Measurements from ENCODE around the gene RPL7L1.
"Not testable (repeated sequence)": the region's sequence is repeated elsewhere in the genome, so short reads cannot be mapped to it uniquely, and the experiment has no call there.

The RPL7L1 gene

DNA sequence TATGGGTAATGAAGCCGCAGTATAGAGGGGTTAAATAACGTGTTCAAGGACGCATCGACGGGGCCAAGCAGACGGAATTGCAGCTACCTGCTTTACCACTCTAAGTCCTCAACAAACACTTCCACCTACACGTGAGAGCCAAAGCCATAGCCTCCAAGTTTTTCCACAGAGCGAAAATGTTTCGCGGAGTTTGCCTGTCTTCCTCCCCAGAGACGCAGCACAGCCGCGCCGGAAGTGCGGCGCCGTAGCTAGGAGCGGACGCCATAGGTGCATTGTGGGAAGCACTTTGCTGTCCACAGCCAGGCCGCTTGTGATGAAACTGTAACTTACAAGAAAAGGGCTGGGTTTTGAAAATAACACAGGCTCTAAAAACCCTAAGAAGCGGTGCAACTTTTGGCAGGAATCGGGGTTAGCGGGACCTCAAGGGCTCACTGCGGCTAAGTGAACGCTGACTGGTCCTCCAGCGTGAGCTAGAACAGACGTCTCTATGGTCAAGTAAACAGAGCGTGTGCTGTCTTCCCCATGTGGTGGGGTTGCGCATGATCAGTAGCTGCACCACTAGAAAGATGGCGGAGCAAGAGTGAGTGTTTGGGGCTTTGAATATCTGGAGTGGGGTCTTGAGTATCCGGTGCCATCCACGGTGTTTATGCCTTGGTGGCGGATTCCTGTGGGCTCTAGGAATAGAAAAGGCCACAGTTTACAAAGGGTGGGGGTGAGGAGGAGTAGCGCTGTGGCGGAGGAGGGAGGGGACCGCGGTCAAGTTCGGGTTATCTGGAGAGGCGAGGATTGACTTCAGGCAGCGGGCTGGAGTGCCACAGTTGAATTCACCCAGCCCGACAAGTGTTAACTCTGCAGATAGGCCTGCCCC, at the start of gene RPL7L1:
Gene RPL7L1, plus strand, starts transcription at position 245 of the 868 bp plus-strand sequence. Its CDS starts 295 bp downstream, at position 540.
- DNase-seq: peak; percentile 97

DNA sequence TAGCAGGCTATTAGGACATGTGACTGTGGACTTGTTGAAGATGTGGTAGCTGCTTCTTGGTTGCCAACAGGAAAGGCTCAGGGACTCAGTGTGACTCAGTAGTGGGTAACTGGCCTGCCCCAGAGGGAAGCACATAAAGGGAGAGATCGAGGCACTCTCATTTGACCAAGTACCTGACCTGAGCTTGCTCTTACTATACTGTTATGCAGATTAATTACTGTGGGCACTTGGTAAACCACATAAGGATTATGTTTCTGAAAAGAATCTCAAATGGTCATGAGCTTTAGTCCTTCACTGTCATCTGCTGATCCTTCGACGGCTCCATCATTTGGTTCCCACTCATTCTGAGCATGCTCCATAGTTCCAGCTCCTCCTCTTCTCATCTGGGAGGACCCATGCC, 48.2 kb upstream of the RPL7L1 start:
- no peak for DNase-seq

- DNase-seq: no peak
Measured at GRCh38 chr6:42834056-42834455, 45.4 kb upstream of the RPL7L1 start.

DNA sequence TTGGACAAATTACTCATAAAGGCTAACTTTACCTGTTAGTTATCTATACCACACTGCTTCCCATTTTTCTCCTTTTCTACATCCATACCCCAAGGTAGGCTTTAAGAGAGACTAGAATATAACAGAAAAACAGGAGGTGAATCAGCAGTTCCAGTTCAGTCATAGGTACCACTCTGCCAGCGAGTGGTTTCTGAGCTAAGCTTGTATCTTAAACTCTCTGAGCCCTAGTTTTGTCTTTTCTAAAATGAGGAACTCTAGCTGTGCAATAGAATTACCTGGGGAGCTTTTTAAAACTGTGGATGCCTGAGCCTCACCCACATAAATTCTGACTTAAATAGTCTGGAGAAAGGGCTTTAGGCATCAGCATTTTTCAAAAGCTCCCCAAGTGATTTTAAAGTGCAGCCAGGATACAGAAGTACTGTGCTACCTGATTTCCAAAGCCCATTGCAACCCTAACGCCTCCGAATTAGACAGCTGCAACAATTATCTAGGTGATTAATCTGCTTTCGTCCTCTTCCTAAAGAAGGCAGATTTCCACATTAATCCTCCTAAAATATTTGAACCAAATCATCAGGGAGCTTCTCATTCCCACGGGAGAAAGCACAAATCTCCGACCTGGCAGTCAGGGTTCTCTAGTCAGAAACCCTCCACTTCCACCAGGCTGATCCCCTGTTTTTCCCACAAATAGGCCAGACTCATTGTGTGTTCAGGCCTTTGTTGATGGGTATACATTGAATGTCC, 37.4 kb upstream of the RPL7L1 start:
- no peak for DNase-seq

DNA sequence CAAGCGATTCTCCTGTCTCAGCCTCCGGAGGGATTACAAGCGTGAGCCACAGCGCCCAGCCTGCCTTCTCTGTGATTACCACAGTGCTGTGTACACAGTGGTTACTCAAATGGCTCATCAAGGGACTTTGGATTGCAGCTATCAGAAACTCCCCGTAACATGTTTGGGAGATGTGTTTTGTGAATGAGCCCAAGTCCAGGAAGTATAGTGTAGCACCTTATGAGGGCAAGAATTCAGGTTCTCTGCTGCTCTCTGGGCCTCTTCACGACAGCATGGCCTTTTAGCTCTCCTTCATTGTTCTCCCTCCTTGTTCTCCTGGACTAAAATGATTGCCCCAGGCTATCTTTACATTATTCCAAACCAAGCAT, 34.1 kb upstream of the RPL7L1 start:
- no peak for DNase-seq

DNA sequence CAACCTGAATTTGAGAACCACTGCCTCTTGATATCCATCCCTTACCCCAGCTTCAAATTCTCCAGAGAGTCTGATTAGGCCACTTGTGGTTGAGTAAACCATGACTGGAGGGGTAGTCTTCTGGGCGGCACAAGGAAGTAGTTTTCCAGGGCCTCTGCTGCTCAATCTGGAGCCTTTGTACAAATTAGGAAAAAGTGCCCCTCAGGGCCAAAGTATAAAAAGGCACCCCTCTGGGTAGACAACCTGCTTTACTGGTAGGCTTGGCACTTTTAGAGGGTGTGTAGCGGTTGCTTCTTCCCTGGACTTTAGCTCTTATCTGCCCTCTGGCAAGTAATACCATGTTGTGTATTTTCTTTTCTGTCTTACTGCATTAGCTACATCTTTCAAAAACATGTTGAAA, 32.9 kb upstream of the RPL7L1 start:
- DNase-seq: no peak

- DNase-seq: no peak
Measured at GRCh38 chr6:42848700-42849099, 30.7 kb upstream of the RPL7L1 start.

DNA sequence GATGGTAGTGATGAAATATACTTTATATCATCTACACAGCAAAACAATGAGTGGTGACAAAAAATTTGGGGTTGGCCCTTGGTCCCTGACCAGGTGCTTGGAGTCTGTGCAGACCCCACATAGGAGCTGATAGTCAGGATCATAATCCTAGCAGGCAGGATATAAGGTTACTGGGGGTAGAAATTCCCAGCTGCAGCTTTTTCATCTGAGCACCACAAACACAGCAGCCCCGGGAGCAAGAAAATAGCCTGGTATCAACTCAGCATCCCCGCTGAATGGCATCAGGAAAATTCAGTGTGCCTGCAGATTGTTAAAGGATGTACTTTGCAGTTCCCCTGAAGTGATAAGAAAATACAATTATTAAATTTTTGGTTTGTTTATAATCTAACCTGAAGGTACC, 27.8 kb upstream of the RPL7L1 start:
- no peak for DNase-seq

DNA sequence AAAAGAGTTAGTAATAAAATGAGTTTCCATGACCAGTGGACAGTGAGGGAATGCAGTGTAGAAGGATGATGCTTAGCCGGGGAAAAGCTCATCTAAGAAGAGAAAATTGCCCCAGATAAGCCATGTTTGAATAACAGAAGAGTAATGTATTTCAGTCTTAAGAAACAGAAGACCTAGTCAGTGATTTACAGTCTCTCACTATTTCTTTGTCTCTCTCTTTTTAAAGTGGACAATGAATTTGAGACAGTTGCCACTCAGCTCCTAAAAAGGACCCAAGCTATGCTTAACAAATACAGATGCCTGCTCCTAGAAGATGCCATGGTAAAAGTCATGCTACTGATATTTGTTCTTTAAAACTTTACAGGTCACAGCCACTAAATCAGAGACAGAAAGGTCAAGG, 19.4 kb upstream of the RPL7L1 start:
- no peak for DNase-seq

GRCh38 chr6:42860481-42860880, 18.9 kb upstream of the RPL7L1 start:
- no peak for DNase-seq

DNA sequence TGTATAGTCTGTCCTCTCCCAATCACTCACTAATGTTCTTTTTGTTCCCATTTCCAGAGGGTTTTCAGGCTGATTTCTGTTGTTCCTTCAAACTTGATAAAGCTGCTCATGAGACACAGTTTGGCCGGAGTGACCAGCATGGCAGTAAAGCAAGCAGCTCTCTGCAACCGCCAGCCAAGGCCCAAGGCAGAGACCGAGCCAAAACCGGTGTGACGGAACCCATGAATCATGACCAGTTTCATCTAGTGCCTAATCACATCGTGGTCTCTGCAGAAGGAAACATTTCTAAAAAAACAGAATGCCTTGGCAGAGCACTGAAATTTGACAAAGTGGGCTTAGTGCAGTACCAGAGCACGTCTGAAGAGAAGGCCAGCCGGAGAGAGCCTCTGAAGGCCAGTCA, 14.8 kb upstream of the RPL7L1 start:
- no peak for DNase-seq

DNA sequence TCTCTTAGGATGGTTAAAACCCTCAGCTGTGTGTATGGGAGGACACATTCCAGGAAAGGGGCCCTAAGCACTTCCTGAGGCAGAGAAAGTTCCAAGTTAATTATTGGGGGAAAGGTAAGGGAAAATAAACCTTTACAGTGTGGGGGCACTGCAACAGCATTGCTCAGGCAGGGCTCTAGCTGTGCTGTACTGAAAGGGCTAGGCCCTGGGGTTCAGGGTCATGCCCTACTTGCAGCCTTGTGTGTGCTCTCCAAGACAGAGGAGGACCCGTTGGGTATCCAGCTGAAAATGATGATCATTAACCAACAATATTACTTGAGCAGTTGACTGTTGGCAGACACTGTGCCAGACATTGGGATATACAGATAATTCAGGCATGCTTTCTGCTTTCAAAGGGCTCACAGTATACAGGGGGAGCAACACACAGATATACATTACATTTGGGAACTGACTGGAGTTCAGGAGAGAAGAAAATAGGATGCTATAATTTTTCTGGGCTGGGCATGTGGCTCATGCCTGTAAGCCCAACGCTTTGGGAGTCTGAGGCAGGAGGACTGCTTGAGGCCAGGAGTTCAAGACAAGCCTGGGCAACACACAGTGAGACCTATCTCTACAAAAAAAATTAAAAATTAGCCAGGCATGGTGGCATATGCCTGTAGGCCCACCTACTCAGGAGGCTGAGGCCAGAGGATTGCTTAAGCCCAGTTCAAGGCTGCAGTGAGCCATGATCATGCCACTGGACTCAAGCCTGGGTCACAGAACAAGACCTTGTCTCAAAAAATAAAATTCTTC, 9.1 kb upstream of the RPL7L1 start:
- no peak for DNase-seq

DNA sequence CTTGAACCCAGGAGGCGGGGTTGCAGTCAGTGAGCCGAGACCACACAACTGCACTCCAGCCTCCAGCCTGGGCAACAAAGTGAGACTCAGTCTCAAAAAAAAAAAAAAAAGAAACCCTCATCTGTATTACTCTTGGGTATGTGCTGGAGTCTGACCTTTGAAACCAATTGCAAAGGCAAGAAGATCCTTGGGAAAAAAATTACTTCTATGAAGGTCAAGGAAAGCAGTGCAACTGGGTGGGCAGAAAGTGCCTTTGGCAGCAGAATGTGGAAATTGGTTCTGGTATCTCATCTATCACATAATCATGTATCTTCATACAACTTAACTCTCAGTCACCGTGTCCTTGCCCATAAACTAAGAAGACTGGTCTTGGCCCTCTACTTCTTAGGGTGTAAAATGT, 7.7 kb upstream of the RPL7L1 start:
- DNase-seq: no peak

- DNase-seq: no peak
Measured at GRCh38 chr6:42873313-42873712, 6.1 kb upstream of the RPL7L1 start.

DNA sequence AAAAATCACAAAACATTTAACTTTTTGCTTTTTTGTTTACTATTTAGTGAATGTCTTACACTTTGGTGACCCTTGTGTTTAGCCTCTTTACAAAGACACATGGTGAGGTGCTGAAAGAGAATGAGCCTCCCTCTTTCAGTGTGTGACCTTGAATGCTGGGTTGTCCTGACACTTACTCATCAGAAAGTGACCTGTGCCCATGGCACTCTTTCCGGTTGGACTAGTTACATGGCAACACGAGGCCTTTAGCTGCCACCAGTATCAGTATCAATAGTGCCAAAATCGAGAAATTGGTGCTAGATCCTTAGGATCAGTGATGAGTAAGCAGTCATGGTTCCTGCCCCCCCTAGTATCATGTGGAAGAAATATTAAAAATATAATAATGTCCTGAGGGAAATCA, 1.7 kb upstream of the RPL7L1 start:
- DNase-seq: no peak

- DNase-seq: not testable (repeated sequence)
Measured at GRCh38 chr6:42880240-42880817, 913 bp downstream of the RPL7L1 start.

- DNase-seq: not testable (repeated sequence)
Measured at GRCh38 chr6:42880871-42881270, 1.5 kb downstream of the RPL7L1 start.

- DNase-seq: no peak
Measured at GRCh38 chr6:42885702-42886101, 6.3 kb downstream of the RPL7L1 start.

- DNase-seq: not testable (repeated sequence)
Measured at GRCh38 chr6:42888201-42888600, 8.8 kb downstream of the RPL7L1 start.

- DNase-seq: no peak
Measured at GRCh38 chr6:42889815-42890214, 10.4 kb downstream of the RPL7L1 start.

- DNase-seq: peak; percentile 89
Measured at GRCh38 chr6:42890311-42891198, 11.1 kb downstream of the RPL7L1 start.

DNA sequence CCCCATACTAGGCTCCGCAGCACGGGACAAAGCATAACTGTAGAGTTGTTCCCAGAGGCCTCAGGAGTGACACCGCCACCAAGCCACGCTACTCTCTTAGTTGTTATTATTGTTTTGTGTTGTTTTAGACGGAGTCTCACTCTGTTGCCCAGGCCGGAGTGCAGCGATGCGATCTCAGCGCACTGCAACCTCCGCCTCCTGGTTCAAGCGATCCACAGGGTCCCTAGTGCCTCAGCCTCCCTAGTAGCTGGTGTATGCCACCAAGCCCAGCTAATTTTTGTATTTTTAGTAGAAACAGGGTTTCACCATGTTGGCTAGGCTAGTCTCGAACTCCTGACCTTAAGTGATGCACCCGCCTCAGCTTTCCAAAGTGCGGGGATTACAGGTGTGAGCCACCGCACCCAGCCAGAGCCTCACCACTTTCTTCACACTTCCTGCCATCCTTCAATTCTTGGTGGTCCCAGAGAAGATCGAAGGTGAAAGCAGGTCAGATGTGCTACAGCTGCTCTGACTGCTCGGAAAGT, 11.8 kb downstream of the RPL7L1 start:
- no peak for DNase-seq
